ENCODE data around the gene CYBRD1. TPM values are rescaled to one million over a fixed set of nuclear protein-coding genes. Genes with fewer than 3 reads are reported as not detected.

CYBRD1 gene
- total RNA-seq, 4 donors from 2014 or later: 50.7 to 124 (median 63.9) TPM

- H3K36me3 ChIP-seq: no peaks in the 10 kb centered on the region
- TF ChIP-seq POLR2AphosphoS5 (IDR thresholded peaks at IDR 0.05) (no peak), POLR2A (IDR thresholded peaks at IDR 0.05) (no peak), EP300 (IDR thresholded peaks at IDR 0.05; ENCODE audit: low read depth) (no peak)
- TF ChIP-seq, protein P1, sequence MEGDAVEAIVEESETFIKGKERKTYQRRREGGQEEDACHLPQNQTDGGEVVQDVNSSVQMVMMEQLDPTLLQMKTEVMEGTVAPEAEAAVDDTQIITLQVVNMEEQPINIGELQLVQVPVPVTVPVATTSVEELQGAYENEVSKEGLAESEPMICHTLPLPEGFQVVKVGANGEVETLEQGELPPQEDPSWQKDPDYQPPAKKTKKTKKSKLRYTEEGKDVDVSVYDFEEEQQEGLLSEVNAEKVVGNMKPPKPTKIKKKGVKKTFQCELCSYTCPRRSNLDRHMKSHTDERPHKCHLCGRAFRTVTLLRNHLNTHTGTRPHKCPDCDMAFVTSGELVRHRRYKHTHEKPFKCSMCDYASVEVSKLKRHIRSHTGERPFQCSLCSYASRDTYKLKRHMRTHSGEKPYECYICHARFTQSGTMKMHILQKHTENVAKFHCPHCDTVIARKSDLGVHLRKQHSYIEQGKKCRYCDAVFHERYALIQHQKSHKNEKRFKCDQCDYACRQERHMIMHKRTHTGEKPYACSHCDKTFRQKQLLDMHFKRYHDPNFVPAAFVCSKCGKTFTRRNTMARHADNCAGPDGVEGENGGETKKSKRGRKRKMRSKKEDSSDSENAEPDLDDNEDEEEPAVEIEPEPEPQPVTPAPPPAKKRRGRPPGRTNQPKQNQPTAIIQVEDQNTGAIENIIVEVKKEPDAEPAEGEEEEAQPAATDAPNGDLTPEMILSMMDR (IDR thresholded peaks at IDR 0.05): no peak
- H3K27me3 ChIP-seq: no peaks in the 10 kb centered on the region
- in situ Hi-C loops (cut with MboI; ENCODE audit: low pct_ligation_motif_present in 1 of 4, low pct_unique_long_range_greater_than_20kb in 1 of 4, low sequenced_read_pairs in 3 of 4): no loop called here
- H3K27ac ChIP-seq: no peak overlapping the region
- H3K4me3 ChIP-seq: no peak overlapping the region
- no peak for DNase-seq
- intact Hi-C loops (cut with DNase I; ENCODE audit: low total_unique reads): no loop called here
- no peaks in the 10 kb centered on the region for H3K4me1 ChIP-seq
- no peaks in the 10 kb centered on the region for H3K9me3 ChIP-seq
These were observed 28.3 kb downstream of the CYBRD1 start for GRCh38 chr2:171550613-171551012.

GRCh38 chr2:171551836-171552235 lies 29.6 kb downstream of the CYBRD1 start:
- in situ Hi-C loops (cut with MboI; ENCODE audit: low pct_ligation_motif_present in 1 of 4, low pct_unique_long_range_greater_than_20kb in 1 of 4, low sequenced_read_pairs in 3 of 4): no loop called here
- DNase-seq: no peak
- Histone ChIP-seq H3K4me1 (no peaks in the 10 kb centered on the region), H3K27me3 (no peaks in the 10 kb centered on the region), H3K36me3 (no peaks in the 10 kb centered on the region), H3K9me3 (no peaks in the 10 kb centered on the region), H3K27ac (no peak overlapping the region), H3K4me3 (no peak overlapping the region)
- intact Hi-C loops (cut with DNase I; ENCODE audit: low total_unique reads): no loop called here
- TF ChIP-seq, protein P1 (IDR thresholded peaks at IDR 0.05): no peak
- TF ChIP-seq EP300 (IDR thresholded peaks at IDR 0.05; ENCODE audit: low read depth) (no peak), POLR2AphosphoS5 (IDR thresholded peaks at IDR 0.05) (no peak), POLR2A (IDR thresholded peaks at IDR 0.05) (no peak)

- Histone ChIP-seq H3K4me1 (no peaks in the 10 kb centered on the region), H3K27me3 (no peaks in the 10 kb centered on the region), H3K9me3 (no peaks in the 10 kb centered on the region), H3K36me3 (no peaks in the 10 kb centered on the region), H3K4me3 (no peak overlapping the region), H3K27ac (no peak overlapping the region)
- no peak for DNase-seq
- WGBS, 2 donors (ENCODE audit: low coverage in 1 of 2): 96% methylated on average over 2 of the region's 2 CpGs; no CpG with 5 or more reads in 1 of the 2 donors
- in situ Hi-C loops (cut with MboI; ENCODE audit: low pct_ligation_motif_present in 1 of 4, low pct_unique_long_range_greater_than_20kb in 1 of 4, low sequenced_read_pairs in 3 of 4): no loop called here
- intact Hi-C loops (cut with DNase I; ENCODE audit: low total_unique reads): no loop called here
- no peak for TF ChIP-seq POLR2AphosphoS5 (IDR thresholded peaks at IDR 0.05)
- no peak for TF ChIP-seq EP300 (IDR thresholded peaks at IDR 0.05; ENCODE audit: low read depth)
- no peak for TF ChIP-seq POLR2A (IDR thresholded peaks at IDR 0.05)
- TF ChIP-seq, protein P1 (IDR thresholded peaks at IDR 0.05): no peak
These were observed 31.0 kb downstream of the CYBRD1 start for GRCh38 chr2:171553236-171553635.

GRCh38 chr2:171553858-171554257 lies 31.6 kb downstream of the CYBRD1 start:
- Histone ChIP-seq H3K4me3 (no peak overlapping the region), H3K36me3 (no peaks in the 10 kb centered on the region), H3K4me1 (no peaks in the 10 kb centered on the region), H3K27ac (no peak overlapping the region), H3K9me3 (no peaks in the 10 kb centered on the region), H3K27me3 (no peaks in the 10 kb centered on the region)
- TF ChIP-seq, protein P1 (IDR thresholded peaks at IDR 0.05): no peak
- TF ChIP-seq POLR2A (IDR thresholded peaks at IDR 0.05) (no peak), POLR2AphosphoS5 (IDR thresholded peaks at IDR 0.05) (no peak), EP300 (IDR thresholded peaks at IDR 0.05; ENCODE audit: low read depth) (no peak)
- in situ Hi-C loops (cut with MboI; ENCODE audit: low pct_ligation_motif_present in 1 of 4, low pct_unique_long_range_greater_than_20kb in 1 of 4, low sequenced_read_pairs in 3 of 4) (no loop called here), intact Hi-C loops (cut with DNase I; ENCODE audit: low total_unique reads) (no loop called here)
- WGBS, 2 donors (ENCODE audit: low coverage in 1 of 2): 54 to 74% methylated on average over 7 to 8 of the region's 8 CpGs
- DNase-seq: peak; percentile 10

All from transverse colon (tissue), 4 donors.